SK-N-SH treated with all-trans-retinoic acid at 6 μM for 48 hours (cell line): Measurements from ENCODE around the gene SORCS2.

Experiments
- ATAC-seq: fragments of 200-7000 bp; cut with Tn5 transposase; 3 replicates; pipeline ENCODE4 v1.9.1; 2020; ENCODE audit warnings: mild to moderate bottlenecking, moderate library complexity
- CSDC2 ChIP-seq: fragments of 250-450 bp; sonication (Bioruptor Pico); IDR thresholded peaks from 2 replicates; pipeline ENCODE4 v1.5.0; 2020; ENCODE audit warnings: mild to moderate bottlenecking, moderate library complexity
- GLIS3 ChIP-seq: fragments of 250-450 bp; sonication (Bioruptor Pico); IDR thresholded peaks from 2 replicates; pipeline ENCODE4 v1.5.0; 2020; ENCODE audit warnings: mild to moderate bottlenecking, moderate library complexity
- OSR1 ChIP-seq: fragments of 250-450 bp; sonication (Bioruptor Pico); IDR thresholded peaks from 2 replicates; pipeline ENCODE4 v1.8.0; 2022; ENCODE audit warnings: moderate library complexity, mild to moderate bottlenecking, inconsistent platforms
- POU6F1 ChIP-seq: fragments of 250-450 bp; sonication (Bioruptor Pico); IDR thresholded peaks from 2 replicates; pipeline ENCODE4 v1.8.0; 2021; ENCODE audit warnings: low read depth, mild to moderate bottlenecking, moderate library complexity, borderline replicate concordance
- PPARA ChIP-seq: fragments of 250-450 bp; sonication (Bioruptor Pico); IDR thresholded peaks from 2 replicates; pipeline ENCODE4 v1.5.0; 2020; ENCODE audit warnings: mild to moderate bottlenecking, borderline replicate concordance
- RARB ChIP-seq: fragments of 250-450 bp; sonication (Bioruptor Pico); IDR thresholded peaks from 2 replicates; pipeline ENCODE4 v1.8.0; 2021; ENCODE audit warnings: mild to moderate bottlenecking, moderate library complexity
- SNAI2 ChIP-seq: fragments of 250-450 bp; sonication (Bioruptor Pico); IDR thresholded peaks from 2 replicates; pipeline ENCODE4 v1.5.0; 2020; ENCODE audit warnings: mild to moderate bottlenecking, moderate library complexity
- TCF4 ChIP-seq: fragments of 250-450 bp; sonication (Bioruptor Pico); IDR thresholded peaks from 2 replicates; pipeline ENCODE4 v1.8.0; 2021; ENCODE audit warnings: mild to moderate bottlenecking, moderate library complexity, borderline replicate concordance
- TOX ChIP-seq: fragments of 250-450 bp; sonication (Bioruptor Pico); IDR thresholded peaks from 2 replicates; pipeline ENCODE4 v1.8.0; 2021; ENCODE audit warnings: mild to moderate bottlenecking, moderate library complexity, borderline replicate concordance
- TSHZ2 ChIP-seq: fragments of 250-450 bp; sonication (Bioruptor Pico); IDR thresholded peaks from 2 replicates; pipeline ENCODE4 v1.5.0; 2020; ENCODE audit warnings: mild to moderate bottlenecking, moderate library complexity
- ZC3H10 ChIP-seq: fragments of 250-450 bp; sonication (Bioruptor Pico); IDR thresholded peaks from 2 replicates; pipeline ENCODE4 v1.5.1; 2021; ENCODE audit warnings: mild to moderate bottlenecking, moderate library complexity
- ZFP3 ChIP-seq: fragments of 250-450 bp; sonication (Bioruptor Pico); IDR thresholded peaks from 2 replicates; pipeline ENCODE4 v1.5.0; 2020; ENCODE audit warnings: mild to moderate bottlenecking, moderate library complexity
- ZFP30 ChIP-seq: fragments of 450-650 bp; formaldehyde crosslinking; IDR thresholded peaks from 2 replicates; pipeline ENCODE4 v1.5.0; 2022; ENCODE audit warnings: mild to moderate bottlenecking, moderate library complexity
- ZNF565 ChIP-seq: fragments of 450-650 bp; formaldehyde crosslinking; conservative IDR thresholded peaks from 2 replicates; pipeline ENCODE4 v1.5.0; 2020; ENCODE audit warnings: low read depth, mild to moderate bottlenecking, moderate library complexity
- ZNF70 ChIP-seq: fragments of 450-650 bp; formaldehyde crosslinking; IDR thresholded peaks from 2 replicates; pipeline ENCODE4 v1.5.0; 2020; ENCODE audit warnings: mild to moderate bottlenecking, moderate library complexity
- ZNF8 ChIP-seq: fragments of 450-650 bp; formaldehyde crosslinking; IDR thresholded peaks from 2 replicates; pipeline ENCODE4 v1.5.0; 2020; ENCODE audit warnings: mild to moderate bottlenecking, moderate library complexity
- TF ChIP-seq, protein P1 (sequence below): fragments of 250-450 bp; sonication (Bioruptor Pico); IDR thresholded peaks from 2 replicates; pipeline ENCODE4 v1.5.1; 2020; ENCODE audit warnings: low read depth, mild to moderate bottlenecking, moderate library complexity
- TF ChIP-seq, protein P2 (sequence below): fragments of 250-450 bp; sonication (Bioruptor Pico); IDR thresholded peaks from 2 replicates; pipeline ENCODE4 v1.8.0; 2020; ENCODE audit warnings: mild to moderate bottlenecking, moderate library complexity, borderline replicate concordance

The SORCS2 gene

GRCh38 chr4:7645956-7646355, 453.6 kb downstream of the SORCS2 start:
- TF ChIP-seq TCF4 (CRISPR knock-in tag) (no peak), ZFP30 (CRISPR knock-in tag) (no peak)
- ATAC-seq = no peak

DNA sequence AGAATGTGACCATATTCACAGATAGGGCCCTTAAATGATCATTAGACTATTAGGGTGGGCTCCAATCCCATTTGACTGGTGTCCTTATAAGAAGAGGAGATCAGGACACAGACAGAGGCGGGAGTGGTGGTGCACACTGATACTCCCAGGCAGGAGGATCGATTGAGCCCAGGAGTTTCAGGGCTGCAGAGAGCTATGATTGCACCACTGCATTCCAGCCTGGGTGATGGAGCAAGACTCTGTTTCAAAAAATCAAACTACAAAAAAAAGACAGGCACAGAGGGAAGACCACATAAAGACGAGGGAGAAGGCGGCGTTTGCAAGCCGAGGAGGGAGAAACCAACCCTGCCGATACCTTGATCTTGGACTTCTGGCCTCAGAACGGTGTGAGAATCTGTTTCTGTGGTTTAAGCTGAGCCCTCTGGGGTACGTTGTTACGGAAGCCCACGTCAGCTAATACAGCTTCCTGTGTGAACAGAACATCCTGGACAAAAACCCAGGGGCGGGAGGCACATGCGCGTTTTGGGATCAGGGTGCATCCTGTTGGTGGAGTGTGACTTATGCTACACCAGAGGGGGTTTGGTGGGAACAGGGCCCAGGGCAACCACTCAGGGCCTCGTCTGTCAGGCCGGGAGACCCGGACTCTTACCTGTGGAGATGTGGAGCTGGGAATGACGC, 454.2 kb downstream of the SORCS2 start:
- TF ChIP-seq ZFP30 (CRISPR knock-in tag) (no peak), RARB (CRISPR knock-in tag) (no peak), ZNF70 (CRISPR knock-in tag) (no peak), GLIS3 (CRISPR knock-in tag) (no peak), TOX (CRISPR knock-in tag) (no peak), POU6F1 (CRISPR knock-in tag) (no peak), CSDC2 (no peak), ZNF565 (no peak)
- TF ChIP-seq, protein P1, sequence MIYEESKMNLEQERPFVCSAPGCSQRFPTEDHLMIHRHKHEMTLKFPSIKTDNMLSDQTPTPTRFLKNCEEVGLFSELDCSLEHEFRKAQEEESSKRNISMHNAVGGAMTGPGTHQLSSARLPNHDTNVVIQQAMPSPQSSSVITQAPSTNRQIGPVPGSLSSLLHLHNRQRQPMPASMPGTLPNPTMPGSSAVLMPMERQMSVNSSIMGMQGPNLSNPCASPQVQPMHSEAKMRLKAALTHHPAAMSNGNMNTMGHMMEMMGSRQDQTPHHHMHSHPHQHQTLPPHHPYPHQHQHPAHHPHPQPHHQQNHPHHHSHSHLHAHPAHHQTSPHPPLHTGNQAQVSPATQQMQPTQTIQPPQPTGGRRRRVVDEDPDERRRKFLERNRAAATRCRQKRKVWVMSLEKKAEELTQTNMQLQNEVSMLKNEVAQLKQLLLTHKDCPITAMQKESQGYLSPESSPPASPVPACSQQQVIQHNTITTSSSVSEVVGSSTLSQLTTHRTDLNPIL (CRISPR knock-in tag) = no peak
- TF ChIP-seq, protein P2, sequence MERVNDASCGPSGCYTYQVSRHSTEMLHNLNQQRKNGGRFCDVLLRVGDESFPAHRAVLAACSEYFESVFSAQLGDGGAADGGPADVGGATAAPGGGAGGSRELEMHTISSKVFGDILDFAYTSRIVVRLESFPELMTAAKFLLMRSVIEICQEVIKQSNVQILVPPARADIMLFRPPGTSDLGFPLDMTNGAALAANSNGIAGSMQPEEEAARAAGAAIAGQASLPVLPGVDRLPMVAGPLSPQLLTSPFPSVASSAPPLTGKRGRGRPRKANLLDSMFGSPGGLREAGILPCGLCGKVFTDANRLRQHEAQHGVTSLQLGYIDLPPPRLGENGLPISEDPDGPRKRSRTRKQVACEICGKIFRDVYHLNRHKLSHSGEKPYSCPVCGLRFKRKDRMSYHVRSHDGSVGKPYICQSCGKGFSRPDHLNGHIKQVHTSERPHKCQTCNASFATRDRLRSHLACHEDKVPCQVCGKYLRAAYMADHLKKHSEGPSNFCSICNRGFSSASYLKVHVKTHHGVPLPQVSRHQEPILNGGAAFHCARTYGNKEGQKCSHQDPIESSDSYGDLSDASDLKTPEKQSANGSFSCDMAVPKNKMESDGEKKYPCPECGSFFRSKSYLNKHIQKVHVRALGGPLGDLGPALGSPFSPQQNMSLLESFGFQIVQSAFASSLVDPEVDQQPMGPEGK = no peak
- TF ChIP-seq, all 23 proteins: peak for 0
- no peak for ATAC-seq

- TF ChIP-seq ZFP3 (CRISPR knock-in tag) = no peak
- no peak for TF ChIP-seq TSHZ2 (CRISPR knock-in tag)
- TF ChIP-seq ZNF565 = no peak
- no peak for TF ChIP-seq ZC3H10 (CRISPR knock-in tag)
- TF ChIP-seq ZFP30 (CRISPR knock-in tag) = no peak
- TF ChIP-seq, protein P2 = no peak
- TF ChIP-seq SNAI2 (CRISPR knock-in tag) = no peak
- no peak for TF ChIP-seq OSR1 (CRISPR knock-in tag)
- TF ChIP-seq PPARA (CRISPR knock-in tag) = no peak
- TF ChIP-seq ZNF8 (CRISPR knock-in tag) = no peak
- TF ChIP-seq POU6F1 (CRISPR knock-in tag) = no peak
- no peak for ATAC-seq
Measured at GRCh38 chr4:7647186-7647585, 454.8 kb downstream of the SORCS2 start.
